Measurements from ENCODE around the gene TTC3.
"Not testable (repeated sequence)": the region's sequence is repeated elsewhere in the genome, so short reads cannot be mapped to it uniquely, and the experiment has no call there.

TTC3 gene

GRCh38 chr21:37072988-37073416 is at the start of gene TTC3, which contains the start of gene PIGP:
Gene TTC3, plus strand, starts transcription at chr21:37073254. Its CDS starts 14,004 bp downstream, at chr21:37087258.
Gene PIGP, minus strand, starts transcription at chr21:37073071. Its CDS starts 556 bp downstream, at chr21:37072515.
- Histone ChIP-seq H3K27me3 (ENCODE audit: control insufficient read depth in 5 of 5, insufficient read depth in 4 of 5, low read length in 5 of 5) (no peaks in the 10 kb centered on the region), H3K4me1 (ENCODE audit: control insufficient read depth in 5 of 5, insufficient read depth in 5 of 5, low read length in 5 of 5) (peaks cover 0 to 33% (median 30%) of the 10 kb centered on the region in 5 donors), H3K4me3 (ENCODE audit: low read depth in 1 of 5, low read length in 5 of 5) (peak within 1 kb of the TSS; percentile 92 to 96 (median 96)), H3K9ac (ENCODE audit: low read length in 5 of 5) (peak within 1 kb of the TSS; percentile 70 to 91 (median 82)), H3K9me3 (ENCODE audit: control insufficient read depth in 5 of 5, low read length in 5 of 5) (no peaks in the 10 kb centered on the region), H3K27ac (ENCODE audit: low read depth, low read length) (peak within 1 kb of the TSS; percentile 95), H3K36me3 (ENCODE audit: control insufficient read depth in 5 of 5, insufficient read depth in 5 of 5, low read length in 5 of 5) (peaks cover 0 to 11% (median 7%) of the 10 kb centered on the region in 5 donors)

- H3K27ac ChIP-seq (ENCODE audit: low read depth, low read length), result peak overlapping the region; percentile 33
- no peaks in the 10 kb centered on the region for H3K27me3 ChIP-seq (ENCODE audit: control insufficient read depth in 5 of 5, insufficient read depth in 4 of 5, low read length in 5 of 5)
- H3K9me3 ChIP-seq (ENCODE audit: control insufficient read depth in 5 of 5, low read length in 5 of 5), result no peaks in the 10 kb centered on the region
- no peaks in the 10 kb centered on the region for H3K36me3 ChIP-seq (ENCODE audit: control insufficient read depth in 5 of 5, insufficient read depth in 5 of 5, low read length in 5 of 5)
- H3K4me1 ChIP-seq (ENCODE audit: control insufficient read depth in 5 of 5, insufficient read depth in 5 of 5, low read length in 5 of 5), result peaks cover 0 to 15% (median 0%) of the 10 kb centered on the region in 5 donors
- peak overlapping the region in 3 of 5 donors; percentile 36 to 59 (median 37) for H3K4me3 ChIP-seq (ENCODE audit: low read depth in 1 of 5, low read length in 5 of 5)
- no peak overlapping the region for H3K9ac ChIP-seq (ENCODE audit: low read length in 5 of 5)
Observed at GRCh38 chr21:37026499-37026898, 46.6 kb upstream of the TTC3 start.

GRCh38 chr21:37028570-37028969 is 44.5 kb upstream of the TTC3 start:
- no peak overlapping the region for H3K4me3 ChIP-seq (ENCODE audit: low read depth in 1 of 5, low read length in 5 of 5)
- H3K27ac ChIP-seq (ENCODE audit: low read depth, low read length), result no peak overlapping the region
- no peaks in the 10 kb centered on the region for H3K9me3 ChIP-seq (ENCODE audit: control insufficient read depth in 5 of 5, low read length in 5 of 5)
- no peaks in the 10 kb centered on the region for H3K27me3 ChIP-seq (ENCODE audit: control insufficient read depth in 5 of 5, insufficient read depth in 4 of 5, low read length in 5 of 5)
- H3K36me3 ChIP-seq (ENCODE audit: control insufficient read depth in 5 of 5, insufficient read depth in 5 of 5, low read length in 5 of 5), result no peaks in the 10 kb centered on the region
- H3K4me1 ChIP-seq (ENCODE audit: control insufficient read depth in 5 of 5, insufficient read depth in 5 of 5, low read length in 5 of 5), result peaks cover 0 to 15% (median 0%) of the 10 kb centered on the region in 5 donors
- H3K9ac ChIP-seq (ENCODE audit: low read length in 5 of 5), result no peak overlapping the region

GRCh38 chr21:37030864-37031263 is 42.2 kb upstream of the TTC3 start:
- no peak overlapping the region for H3K4me3 ChIP-seq (ENCODE audit: low read depth in 1 of 5, low read length in 5 of 5)
- no peak overlapping the region for H3K27ac ChIP-seq (ENCODE audit: low read depth, low read length)
- H3K36me3 ChIP-seq (ENCODE audit: control insufficient read depth in 5 of 5, insufficient read depth in 5 of 5, low read length in 5 of 5), result no peaks in the 10 kb centered on the region
- no peak overlapping the region for H3K9ac ChIP-seq (ENCODE audit: low read length in 5 of 5)
- H3K9me3 ChIP-seq (ENCODE audit: control insufficient read depth in 5 of 5, low read length in 5 of 5), result no peaks in the 10 kb centered on the region
- H3K27me3 ChIP-seq (ENCODE audit: control insufficient read depth in 5 of 5, insufficient read depth in 4 of 5, low read length in 5 of 5), result no peaks in the 10 kb centered on the region
- H3K4me1 ChIP-seq (ENCODE audit: control insufficient read depth in 5 of 5, insufficient read depth in 5 of 5, low read length in 5 of 5), result peaks cover 0 to 15% (median 0%) of the 10 kb centered on the region in 5 donors

- Histone ChIP-seq H3K4me1 (ENCODE audit: control insufficient read depth in 5 of 5, insufficient read depth in 5 of 5, low read length in 5 of 5) (peaks cover 0 to 2% (median 0%) of the 10 kb centered on the region in 5 donors), H3K36me3 (ENCODE audit: control insufficient read depth in 5 of 5, insufficient read depth in 5 of 5, low read length in 5 of 5) (no peaks in the 10 kb centered on the region), H3K9ac (ENCODE audit: low read length in 5 of 5) (no peak overlapping the region), H3K27me3 (ENCODE audit: control insufficient read depth in 5 of 5, insufficient read depth in 4 of 5, low read length in 5 of 5) (no peaks in the 10 kb centered on the region), H3K9me3 (ENCODE audit: control insufficient read depth in 5 of 5, low read length in 5 of 5) (no peaks in the 10 kb centered on the region), H3K4me3 (ENCODE audit: low read depth in 1 of 5, low read length in 5 of 5) (no peak overlapping the region), H3K27ac (ENCODE audit: low read depth, low read length) (no peak overlapping the region)
Observed at GRCh38 chr21:37032293-37032692, 40.8 kb upstream of the TTC3 start.

- H3K4me3 ChIP-seq (ENCODE audit: low read depth in 1 of 5, low read length in 5 of 5), result no peak overlapping the region
- H3K9ac ChIP-seq (ENCODE audit: low read length in 5 of 5), result no peak overlapping the region
- H3K27me3 ChIP-seq (ENCODE audit: control insufficient read depth in 5 of 5, insufficient read depth in 4 of 5, low read length in 5 of 5), result no peaks in the 10 kb centered on the region
- H3K9me3 ChIP-seq (ENCODE audit: control insufficient read depth in 5 of 5, low read length in 5 of 5), result no peaks in the 10 kb centered on the region
- H3K4me1 ChIP-seq (ENCODE audit: control insufficient read depth in 5 of 5, insufficient read depth in 5 of 5, low read length in 5 of 5), result no peaks in the 10 kb centered on the region
- H3K27ac ChIP-seq (ENCODE audit: low read depth, low read length), result no peak overlapping the region
- no peaks in the 10 kb centered on the region for H3K36me3 ChIP-seq (ENCODE audit: control insufficient read depth in 5 of 5, insufficient read depth in 5 of 5, low read length in 5 of 5)
Observed at GRCh38 chr21:37032877-37033471, 40.1 kb upstream of the TTC3 start.

- H3K27me3 ChIP-seq (ENCODE audit: control insufficient read depth in 5 of 5, insufficient read depth in 4 of 5, low read length in 5 of 5); H3K4me1 ChIP-seq (ENCODE audit: control insufficient read depth in 5 of 5, insufficient read depth in 5 of 5, low read length in 5 of 5); H3K9ac ChIP-seq (ENCODE audit: low read length in 5 of 5); H3K27ac ChIP-seq (ENCODE audit: low read depth, low read length); H3K4me3 ChIP-seq (ENCODE audit: low read depth in 1 of 5, low read length in 5 of 5); H3K9me3 ChIP-seq (ENCODE audit: control insufficient read depth in 5 of 5, low read length in 5 of 5); H3K36me3 ChIP-seq (ENCODE audit: control insufficient read depth in 5 of 5, insufficient read depth in 5 of 5, low read length in 5 of 5): not testable (repeated sequence)
Observed at GRCh38 chr21:37034394-37034793, 38.7 kb upstream of the TTC3 start.

- Histone ChIP-seq H3K27ac (ENCODE audit: low read depth, low read length) (no peak overlapping the region), H3K9ac (ENCODE audit: low read length in 5 of 5) (no peak overlapping the region), H3K36me3 (ENCODE audit: control insufficient read depth in 5 of 5, insufficient read depth in 5 of 5, low read length in 5 of 5) (no peaks in the 10 kb centered on the region), H3K27me3 (ENCODE audit: control insufficient read depth in 5 of 5, insufficient read depth in 4 of 5, low read length in 5 of 5) (no peaks in the 10 kb centered on the region), H3K4me1 (ENCODE audit: control insufficient read depth in 5 of 5, insufficient read depth in 5 of 5, low read length in 5 of 5) (no peaks in the 10 kb centered on the region), H3K9me3 (ENCODE audit: control insufficient read depth in 5 of 5, low read length in 5 of 5) (no peaks in the 10 kb centered on the region), H3K4me3 (ENCODE audit: low read depth in 1 of 5, low read length in 5 of 5) (no peak overlapping the region)
Observed at GRCh38 chr21:37036177-37036576, 36.9 kb upstream of the TTC3 start.

GRCh38 chr21:37039411-37040075 is 33.5 kb upstream of the TTC3 start:
- no peak overlapping the region for H3K9ac ChIP-seq (ENCODE audit: low read length in 5 of 5)
- H3K4me3 ChIP-seq (ENCODE audit: low read depth in 1 of 5, low read length in 5 of 5), result no peak overlapping the region
- no peaks in the 10 kb centered on the region for H3K9me3 ChIP-seq (ENCODE audit: control insufficient read depth in 5 of 5, low read length in 5 of 5)
- no peaks in the 10 kb centered on the region for H3K36me3 ChIP-seq (ENCODE audit: control insufficient read depth in 5 of 5, insufficient read depth in 5 of 5, low read length in 5 of 5)
- H3K4me1 ChIP-seq (ENCODE audit: control insufficient read depth in 5 of 5, insufficient read depth in 5 of 5, low read length in 5 of 5), result peaks cover 0 to 5% (median 0%) of the 10 kb centered on the region in 5 donors
- H3K27me3 ChIP-seq (ENCODE audit: control insufficient read depth in 5 of 5, insufficient read depth in 4 of 5, low read length in 5 of 5), result no peaks in the 10 kb centered on the region
- H3K27ac ChIP-seq (ENCODE audit: low read depth, low read length), result no peak overlapping the region

- H3K36me3 ChIP-seq (ENCODE audit: control insufficient read depth in 5 of 5, insufficient read depth in 5 of 5, low read length in 5 of 5), result no peaks in the 10 kb centered on the region
- no peak overlapping the region for H3K4me3 ChIP-seq (ENCODE audit: low read depth in 1 of 5, low read length in 5 of 5)
- H3K27ac ChIP-seq (ENCODE audit: low read depth, low read length), result no peak overlapping the region
Observed at GRCh38 chr21:37040212-37040611, 32.8 kb upstream of the TTC3 start.

More at GRCh38 chr21:37040212-37040611, 32.8 kb upstream of the TTC3 start:
- no peaks in the 10 kb centered on the region for H3K9me3 ChIP-seq (ENCODE audit: control insufficient read depth in 5 of 5, low read length in 5 of 5)
- peaks cover 0 to 5% (median 0%) of the 10 kb centered on the region in 5 donors for H3K4me1 ChIP-seq (ENCODE audit: control insufficient read depth in 5 of 5, insufficient read depth in 5 of 5, low read length in 5 of 5)
- H3K9ac ChIP-seq (ENCODE audit: low read length in 5 of 5), result no peak overlapping the region
- no peaks in the 10 kb centered on the region for H3K27me3 ChIP-seq (ENCODE audit: control insufficient read depth in 5 of 5, insufficient read depth in 4 of 5, low read length in 5 of 5)

Data from subcutaneous abdominal adipose tissue (tissue), 5 donors.